ENCODE results near the gene OXER1. TPM values are rescaled to one million over a fixed set of nuclear protein-coding genes. Genes with fewer than 3 reads are reported as not detected.

Gene OXER1
- total and polyA plus RNA-seq, 7 donors: 0.33 to 3.0 (median 1.3) TPM; not detected in 1

- no peaks in the 10 kb centered on the region for H3K27me3 ChIP-seq
- no peak for TF ChIP-seq POLR2A (IDR thresholded peaks at IDR 0.05)
- TF ChIP-seq EP300 (IDR thresholded peaks at IDR 0.05): no peak
- TF ChIP-seq POLR2AphosphoS5 (IDR thresholded peaks at IDR 0.05): no peak
- peaks cover 0 to 24% (median 0%) of the 10 kb centered on the region in 4 donors for H3K36me3 ChIP-seq
- no peak overlapping the region for H3K4me3 ChIP-seq
- intact Hi-C loops (cut with DNase I): no loop called here
- DNase-seq: no peak
- no peaks in the 10 kb centered on the region for H3K9me3 ChIP-seq
- no peaks in the 10 kb centered on the region for H3K4me1 ChIP-seq
- 92 to 96% methylated on average over 2 of the region's 2 CpGs for WGBS, 2 donors
- no peak overlapping the region for H3K27ac ChIP-seq
Measured at GRCh38 chr2:42712934-42713333, 51.0 kb downstream of the OXER1 start.

Small RNAs within 50 kb of the gene (small RNA-seq; reads per million reads assigned to genes)
- gene RNU6-137P: 0 reads per million in 3 donors

Other genes with a start within 250 kb of the OXER1 start
- gene MTA3, start 195.5 kb downstream of the OXER1 start, total RNA-seq: 10 to 100 TPM; 33.9 to 53.2 (median 38.9) TPM
- gene MTA3, start 195.5 kb downstream of the OXER1 start, polyA plus RNA-seq: 10 to 100 TPM; 24.5 to 29.8 (median 27.0) TPM
- gene HAAO, start 28.4 kb upstream of the OXER1 start, total RNA-seq: 1 to 10 TPM; 2.5 to 5.6 (median 3.5) TPM
- 10 to 100 TPM in 2 of 3 donors, 1 to 10 TPM in 1; 8.3 to 37.9 (median 12.6) TPM for gene HAAO, start 28.4 kb upstream of the OXER1 start, polyA plus RNA-seq